Thymus (tissue), 11 donors: ENCODE results near the gene CHIC2. TPM values are rescaled to one million over a fixed set of nuclear protein-coding genes. Genes with fewer than 3 reads are reported as not detected.
"Not testable (repeated sequence)": the region's sequence is repeated elsewhere in the genome, so short reads cannot be mapped to it uniquely, and the experiment has no call there.

ENCODE experiments used
- DNase-seq, 9 donors: peaks; one replicate each; pipeline ENCODE4 v3.0.0-alpha.2; 2013; ENCODE audit warnings: low spot score in 9 of 9, low read depth in 6 of 9, missing footprints in 1 of 9
- H3K27ac ChIP-seq, 2 donors: one replicate each; pipeline ENCODE4 v1.5.1; 2013; ENCODE audit warnings: control low read depth in 1 of 2, low read depth in 1 of 2, low read length in 1 of 2, mild to moderate bottlenecking in 1 of 2, moderate library complexity in 1 of 2
- H3K27me3 ChIP-seq, 2 donors: one replicate each; pipeline ENCODE4 v1.5.1; 2013; ENCODE audit warnings: low read length in 1 of 2; ENCODE audit not compliant: control insufficient read depth in 2 of 2, insufficient read depth in 1 of 2
- H3K36me3 ChIP-seq, 2 donors: one replicate each; pipeline ENCODE4 v1.5.1; 2013; ENCODE audit warnings: low read length in 1 of 2, mild to moderate bottlenecking in 1 of 2, moderate library complexity in 1 of 2; ENCODE audit not compliant: control insufficient read depth in 2 of 2, insufficient read depth in 2 of 2
- H3K4me1 ChIP-seq, 2 donors: one replicate each; pipeline ENCODE4 v1.5.1; 2013; ENCODE audit warnings: low read length in 2 of 2; ENCODE audit not compliant: control insufficient read depth in 2 of 2, insufficient read depth in 2 of 2
- H3K4me3 ChIP-seq, 2 donors: one replicate each; pipeline ENCODE4 v1.5.1; 2013; ENCODE audit warnings: low read length in 2 of 2, control low read depth in 1 of 2, mild to moderate bottlenecking in 1 of 2
- H3K9me3 ChIP-seq, 2 donors: one replicate each; pipeline ENCODE4 v1.5.1; 2013; ENCODE audit warnings: low read length in 1 of 2, mild to moderate bottlenecking in 1 of 2; ENCODE audit not compliant: control insufficient read depth in 2 of 2, insufficient read depth in 1 of 2
- WGBS: extraction: QIAGEN DNeasy Blood & Tissue Kit; methylation state at CpG from one replicate; pipeline ENCODE4 v1.1.7; 2013; 5-methylcytosine and 5-hydroxymethylcytosine counted together
- polyA plus RNA-seq: library from polyadenylated mRNA; stranded (reverse); fragments of 200-250 nt; gene quantifications from one replicate; pipeline ENCODE4 v1.2.3, GENCODE V29; 2013
- total RNA-seq: library from RNA; stranded (reverse); fragments of 120-200 nt; gene quantifications from one replicate; pipeline ENCODE4 v1.2.4, GENCODE V29; 2013
- donor health status: healthy.

CHIC2 gene
- total and polyA plus RNA-seq, 2 donors: 25.9 to 36.5 TPM

DNA sequence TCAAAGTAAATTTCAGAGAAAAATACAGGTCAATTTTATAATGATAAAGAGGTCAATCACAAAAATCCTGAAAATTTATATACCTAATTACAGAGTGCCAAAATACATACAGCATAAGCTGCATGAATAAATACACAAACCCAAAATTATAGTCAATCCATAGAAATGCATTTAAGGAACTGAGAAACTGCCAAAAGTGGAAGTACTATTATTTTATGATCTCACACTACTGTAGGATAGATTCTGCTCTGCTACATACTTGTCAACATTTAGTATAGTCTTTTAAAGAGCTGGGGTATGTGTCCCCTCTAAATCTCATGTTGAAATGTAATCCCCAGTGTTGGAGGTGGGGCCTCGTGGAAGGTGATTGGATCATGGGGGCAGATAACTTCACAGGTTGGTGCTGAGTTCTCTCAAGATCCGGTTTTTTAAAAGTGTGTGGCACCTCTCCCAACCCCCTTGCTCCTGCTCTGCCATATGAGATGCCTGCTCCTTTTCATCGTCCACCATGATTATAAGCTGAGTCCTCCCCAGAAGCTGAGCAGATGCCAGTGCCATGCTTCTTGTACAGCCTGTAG, 31.8 kb downstream of the CHIC2 start:
- peaks cover 6 to 8% of the 10 kb centered on the region in 2 donors for H3K36me3 ChIP-seq
- H3K4me1 ChIP-seq: no peaks in the 10 kb centered on the region
- no peak overlapping the region for H3K27ac ChIP-seq
- no peaks in the 10 kb centered on the region for H3K27me3 ChIP-seq
- no peaks in the 10 kb centered on the region for H3K9me3 ChIP-seq
- WGBS: 83% methylated on average over 3 of the region's 3 CpGs
- DNase-seq: no peak
- no peak overlapping the region for H3K4me3 ChIP-seq

DNA sequence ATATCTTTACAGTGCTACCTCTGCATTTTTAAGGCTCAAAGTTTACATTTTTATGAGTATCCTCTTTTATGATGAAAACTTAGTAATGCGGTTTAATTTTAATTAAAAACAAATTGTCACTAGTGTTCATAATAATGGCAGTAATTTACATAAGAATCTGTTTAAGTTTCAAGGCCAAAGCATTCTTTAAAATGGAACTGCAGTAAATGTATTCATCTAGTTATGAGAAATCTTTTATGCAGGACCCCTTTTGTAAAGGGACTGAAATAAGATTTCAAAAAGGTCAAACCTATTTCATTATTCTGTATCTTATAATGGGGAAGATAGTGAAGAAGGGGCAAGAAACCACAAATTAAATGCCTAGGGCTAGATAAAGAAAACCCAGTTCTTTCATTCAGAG, 37.1 kb downstream of the CHIC2 start:
- no peak for DNase-seq
- 100% methylated on average over 1 of the region's 1 CpG for WGBS

DNA sequence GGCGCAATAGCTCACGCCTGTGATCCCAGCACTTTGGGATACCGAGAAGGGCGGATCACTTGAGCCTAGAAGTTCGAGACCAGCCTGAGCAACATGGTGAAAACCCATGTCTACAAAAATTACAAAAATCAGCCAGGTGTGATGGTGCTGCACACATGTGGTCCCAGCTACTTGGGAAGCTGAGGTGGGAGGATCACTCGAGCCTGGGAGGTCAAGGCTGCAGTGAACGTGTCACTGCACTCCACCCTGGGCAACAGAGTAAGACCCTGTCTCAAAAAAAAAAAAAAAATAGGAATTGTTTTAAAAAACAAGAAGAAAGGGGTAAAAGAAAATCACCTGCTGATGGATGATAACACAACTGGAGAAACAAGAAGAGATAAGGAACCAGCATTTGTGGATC, 38.8 kb downstream of the CHIC2 start:
- no peak for DNase-seq
- WGBS: 97% methylated on average over 7 of the region's 7 CpGs
- H3K27me3 ChIP-seq: no peaks in the 10 kb centered on the region
- H3K4me3 ChIP-seq: no peak overlapping the region
- no peaks in the 10 kb centered on the region for H3K9me3 ChIP-seq
- no peak overlapping the region for H3K27ac ChIP-seq
- no peaks in the 10 kb centered on the region for H3K4me1 ChIP-seq
- H3K36me3 ChIP-seq: peaks cover 0 to 3% of the 10 kb centered on the region in 2 donors

More for the DNA sequence above, 37.1 kb downstream of the CHIC2 start:
- Histone ChIP-seq H3K27ac (no peak overlapping the region), H3K4me1 (no peaks in the 10 kb centered on the region), H3K36me3 (peaks cover 0 to 3% of the 10 kb centered on the region in 2 donors), H3K4me3 (no peak overlapping the region), H3K27me3 (no peaks in the 10 kb centered on the region), H3K9me3 (no peaks in the 10 kb centered on the region)

DNA sequence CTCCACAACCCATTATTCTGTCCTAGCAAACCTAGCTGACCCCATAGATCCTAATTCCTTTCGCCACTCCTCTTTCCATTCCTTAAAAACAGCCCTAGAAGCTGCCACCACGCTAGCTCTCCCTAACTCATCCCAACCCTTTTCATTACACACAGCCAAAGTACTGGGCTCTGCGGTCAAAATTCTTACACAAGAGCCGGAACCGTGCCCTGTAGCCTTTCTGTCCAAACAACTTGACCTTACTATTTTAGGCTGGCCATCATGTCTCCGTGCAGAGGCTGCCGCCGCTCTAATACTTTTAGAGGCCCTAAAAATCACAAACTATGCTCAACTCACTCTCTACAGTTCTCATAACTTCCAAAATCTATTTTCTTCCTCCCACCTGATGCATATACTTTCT, 41.4 kb downstream of the CHIC2 start:
- not testable (repeated sequence) for H3K36me3 ChIP-seq, H3K27ac ChIP-seq, H3K4me3 ChIP-seq, H3K27me3 ChIP-seq, H3K4me1 ChIP-seq, H3K9me3 ChIP-seq, DNase-seq
- WGBS: 96% methylated on average over 8 of the region's 8 CpGs

GRCh38 chr4:54017974-54018373, 46.4 kb downstream of the CHIC2 start:
- WGBS: 98% methylated on average over 1 of the region's 1 CpG
- H3K9me3 ChIP-seq: no peaks in the 10 kb centered on the region

DNA sequence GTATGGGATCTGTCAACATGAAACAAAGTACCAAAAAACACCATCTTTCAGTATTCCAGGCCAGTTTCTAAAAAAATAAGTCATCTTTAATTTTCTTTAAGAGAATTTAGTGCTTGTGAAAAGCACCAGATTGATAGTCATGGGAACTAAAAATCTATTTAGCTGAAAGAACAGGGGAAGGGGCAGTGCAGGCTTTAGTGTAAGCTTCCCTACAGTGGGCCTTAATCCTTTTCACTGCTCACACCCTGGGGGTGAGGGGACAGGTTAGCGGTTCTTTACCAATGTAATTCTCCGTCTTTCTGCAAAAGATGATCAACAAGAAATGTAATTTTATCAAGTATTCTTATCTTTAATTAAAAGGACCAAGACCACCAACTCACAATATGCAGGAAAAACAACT, 47.1 kb downstream of the CHIC2 start:
- WGBS: over 99% methylated on average over 2 of the region's 2 CpGs
- no peaks in the 10 kb centered on the region for H3K27me3 ChIP-seq
- H3K4me3 ChIP-seq: no peak overlapping the region
- DNase-seq: no peak
- H3K27ac ChIP-seq: no peak overlapping the region
- H3K9me3 ChIP-seq: no peaks in the 10 kb centered on the region
- no peaks in the 10 kb centered on the region for H3K4me1 ChIP-seq
- H3K36me3 ChIP-seq: peaks cover 0 to 5% of the 10 kb centered on the region in 2 donors

More at GRCh38 chr4:54017974-54018373, 46.4 kb downstream of the CHIC2 start:
- H3K4me1 ChIP-seq: no peaks in the 10 kb centered on the region
- H3K27ac ChIP-seq: no peak overlapping the region
- H3K4me3 ChIP-seq: no peak overlapping the region
- H3K27me3 ChIP-seq: no peaks in the 10 kb centered on the region
- DNase-seq: no peak
- H3K36me3 ChIP-seq: peaks cover 0 to 5% of the 10 kb centered on the region in 2 donors

DNA sequence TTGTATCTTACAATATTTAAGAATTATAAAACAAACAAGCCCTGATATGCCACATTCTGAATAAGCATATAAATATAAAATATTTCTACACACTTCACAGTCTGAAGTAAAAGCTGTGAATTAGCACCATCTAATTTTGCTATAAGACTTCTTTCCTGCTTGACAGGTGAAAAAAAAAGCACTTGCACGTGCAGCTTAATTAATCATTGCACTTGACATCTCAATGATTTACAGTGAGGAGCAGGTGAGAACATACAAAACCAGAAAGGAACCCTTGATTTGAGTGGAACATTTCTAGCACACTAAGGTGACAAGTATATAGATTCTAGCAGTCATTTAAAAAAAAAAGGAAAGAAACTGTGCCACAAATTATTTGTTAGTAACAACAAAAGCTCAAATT, 47.9 kb downstream of the CHIC2 start:
- WGBS: 40% methylated on average over 1 of the region's 1 CpG

DNA sequence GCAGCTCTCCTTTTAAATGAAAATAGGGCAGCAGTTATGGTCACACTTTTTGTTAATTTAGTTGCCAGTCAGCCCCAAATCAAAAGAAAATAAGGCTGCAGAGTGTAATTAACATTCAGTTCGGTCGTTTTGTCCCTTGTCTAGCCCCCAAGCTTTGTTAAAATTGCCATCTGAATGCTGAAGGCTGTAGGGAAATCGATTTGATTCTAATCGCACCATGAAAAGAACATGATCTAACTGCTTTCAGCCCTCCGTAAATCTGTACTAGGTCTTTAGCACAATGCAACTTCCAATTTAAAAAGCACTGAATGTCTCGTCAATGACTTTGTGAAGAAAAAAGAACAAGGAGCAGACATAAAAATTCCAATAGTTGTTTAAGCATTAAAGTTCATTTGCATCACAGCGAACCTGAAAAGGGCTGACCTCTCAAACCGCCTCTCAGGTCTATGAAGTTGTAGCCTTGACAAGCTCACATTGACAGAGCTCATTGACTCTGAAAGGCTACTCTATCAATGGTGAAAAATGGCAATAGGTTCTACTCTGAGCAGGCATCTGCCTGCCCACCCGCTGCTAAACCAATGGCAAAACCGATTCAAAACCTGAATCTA, 48.9 kb downstream of the CHIC2 start:
- 94% methylated on average over 10 of the region's 10 CpGs for WGBS
- H3K4me1 ChIP-seq: no peaks in the 10 kb centered on the region
- H3K4me3 ChIP-seq: no peak overlapping the region
- no peaks in the 10 kb centered on the region for H3K9me3 ChIP-seq
- DNase-seq: no peak
- peak overlapping the region in 1 of 2 donors; percentile 53 for H3K27ac ChIP-seq
- no peaks in the 10 kb centered on the region for H3K27me3 ChIP-seq
- peaks cover 0 to 7% of the 10 kb centered on the region in 2 donors for H3K36me3 ChIP-seq

More for the DNA sequence above, 47.9 kb downstream of the CHIC2 start:
- Histone ChIP-seq H3K36me3 (peaks cover 0 to 5% of the 10 kb centered on the region in 2 donors), H3K27me3 (no peaks in the 10 kb centered on the region), H3K9me3 (no peaks in the 10 kb centered on the region), H3K4me3 (no peak overlapping the region), H3K4me1 (no peaks in the 10 kb centered on the region), H3K27ac (no peak overlapping the region)
- no peak for DNase-seq

- no peaks in the 10 kb centered on the region for H3K4me1 ChIP-seq
- 48% methylated on average over 1 of the region's 1 CpG for WGBS
- peak; percentile 16 to 76 (median 47) for DNase-seq
Observed at GRCh38 chr4:54014666-54015160, 49.7 kb downstream of the CHIC2 start.

More at GRCh38 chr4:54014666-54015160, 49.7 kb downstream of the CHIC2 start:
- Histone ChIP-seq H3K27me3 (no peaks in the 10 kb centered on the region), H3K4me3 (no peak overlapping the region), H3K9me3 (no peaks in the 10 kb centered on the region), H3K36me3 (peaks cover 0 to 7% of the 10 kb centered on the region in 2 donors), H3K27ac (peak overlapping the region in 1 of 2 donors; percentile 53)
